GM18909 (cell line): ENCODE data around the gene ZNF136.

Source experiments
- ATAC-seq: cut with Tn5 transposase; IDR thresholded peaks from one replicate; pipeline ENCODE4 v1.9.1; 2021; ENCODE audit warnings: mild to moderate bottlenecking; ENCODE audit not compliant: unreplicated experiment, poor library complexity

Gene ZNF136

GRCh38 chr19:12162882-12163806 lies at the start of gene ZNF136:
ZNF136 (plus strand) TSS chr19:12163096; CDS start chr19:12163204, 108 bp downstream.
- ATAC-seq, result peak; percentile 96

GRCh38 chr19:12113121-12113520 lies 49.8 kb upstream of the ZNF136 start:
- no peak for ATAC-seq

- ATAC-seq, result no peak
Measured at GRCh38 chr19:12117201-12117970, 45.5 kb upstream of the ZNF136 start.

- ATAC-seq, result no peak
Measured at GRCh38 chr19:12126707-12127106, 36.2 kb upstream of the ZNF136 start.

GRCh38 chr19:12133069-12133468 lies 29.8 kb upstream of the ZNF136 start:
- no peak for ATAC-seq

- ATAC-seq, result no peak
Measured at GRCh38 chr19:12137221-12137940, 25.5 kb upstream of the ZNF136 start.

- no peak for ATAC-seq
Measured at GRCh38 chr19:12139269-12139668, 23.6 kb upstream of the ZNF136 start.

- ATAC-seq, result peak; percentile 92
Measured at GRCh38 chr19:12139885-12140544, 22.9 kb upstream of the ZNF136 start, which contains the start of gene ZNF20. ZNF20 (minus strand) TSS chr19:12140350; CDS start chr19:12140182, 168 bp downstream.

- peak; percentile 51 for ATAC-seq
Measured at GRCh38 chr19:12140545-12141404, 22.1 kb upstream of the ZNF136 start.

GRCh38 chr19:12141405-12141736 lies 21.5 kb upstream of the ZNF136 start:
- ATAC-seq, result no peak

GRCh38 chr19:12145348-12145747 lies 17.5 kb upstream of the ZNF136 start:
- no peak for ATAC-seq

- ATAC-seq, result no peak
Measured at GRCh38 chr19:12155324-12155860, 7.5 kb upstream of the ZNF136 start.

- peak; percentile 65 for ATAC-seq
Measured at GRCh38 chr19:12156223-12157058, 6.5 kb upstream of the ZNF136 start, which contains the start of gene ZNF625. ZNF625 (minus strand) TSS chr19:12156734; CDS start chr19:12156558, 176 bp downstream.

GRCh38 chr19:12159773-12160414 lies 3.0 kb upstream of the ZNF136 start:
- ATAC-seq, result no peak

GRCh38 chr19:12162513-12162881 lies 399 bp upstream of the ZNF136 start:
- ATAC-seq, result no peak

GRCh38 chr19:12163826-12164225 lies 930 bp downstream of the ZNF136 start:
- no peak for ATAC-seq

GRCh38 chr19:12166626-12167025 lies 3.7 kb downstream of the ZNF136 start:
- no peak for ATAC-seq
